Measurements from ENCODE around the gene NEDD4L.

Gene NEDD4L

GRCh38 chr18:58096658-58097057 lies 52.6 kb downstream of the NEDD4L start:
- no peak for DNase-seq (ENCODE audit: low read depth)
- no peak overlapping the region for H3K4me3 ChIP-seq (ENCODE audit: low read depth, low read length)
- in situ Hi-C loops (cut with HindIII; ENCODE audit: low sequenced_read_pairs), result no loop called here
- TF ChIP-seq, protein P1, sequence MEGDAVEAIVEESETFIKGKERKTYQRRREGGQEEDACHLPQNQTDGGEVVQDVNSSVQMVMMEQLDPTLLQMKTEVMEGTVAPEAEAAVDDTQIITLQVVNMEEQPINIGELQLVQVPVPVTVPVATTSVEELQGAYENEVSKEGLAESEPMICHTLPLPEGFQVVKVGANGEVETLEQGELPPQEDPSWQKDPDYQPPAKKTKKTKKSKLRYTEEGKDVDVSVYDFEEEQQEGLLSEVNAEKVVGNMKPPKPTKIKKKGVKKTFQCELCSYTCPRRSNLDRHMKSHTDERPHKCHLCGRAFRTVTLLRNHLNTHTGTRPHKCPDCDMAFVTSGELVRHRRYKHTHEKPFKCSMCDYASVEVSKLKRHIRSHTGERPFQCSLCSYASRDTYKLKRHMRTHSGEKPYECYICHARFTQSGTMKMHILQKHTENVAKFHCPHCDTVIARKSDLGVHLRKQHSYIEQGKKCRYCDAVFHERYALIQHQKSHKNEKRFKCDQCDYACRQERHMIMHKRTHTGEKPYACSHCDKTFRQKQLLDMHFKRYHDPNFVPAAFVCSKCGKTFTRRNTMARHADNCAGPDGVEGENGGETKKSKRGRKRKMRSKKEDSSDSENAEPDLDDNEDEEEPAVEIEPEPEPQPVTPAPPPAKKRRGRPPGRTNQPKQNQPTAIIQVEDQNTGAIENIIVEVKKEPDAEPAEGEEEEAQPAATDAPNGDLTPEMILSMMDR (IDR thresholded peaks at IDR 0.05; ENCODE audit: low read depth, low read length, missing control alignments), result no peak

- TF ChIP-seq, protein P1 (IDR thresholded peaks at IDR 0.05; ENCODE audit: low read depth, low read length, missing control alignments), result no peak
- in situ Hi-C loops (cut with HindIII; ENCODE audit: low sequenced_read_pairs), result no loop called here
- no peak overlapping the region for H3K4me3 ChIP-seq (ENCODE audit: low read depth, low read length)
- no peak for DNase-seq (ENCODE audit: low read depth)
Observed at GRCh38 chr18:58097121-58097906, 53.3 kb downstream of the NEDD4L start.

GRCh38 chr18:58097907-58098166 lies 53.8 kb downstream of the NEDD4L start:
- no peak for DNase-seq (ENCODE audit: low read depth)
- in situ Hi-C loops (cut with HindIII; ENCODE audit: low sequenced_read_pairs), result no loop called here
- no peak overlapping the region for H3K4me3 ChIP-seq (ENCODE audit: low read depth, low read length)
- TF ChIP-seq, protein P1 (IDR thresholded peaks at IDR 0.05; ENCODE audit: low read depth, low read length, missing control alignments), result no peak

GRCh38 chr18:58098706-58099105 lies 54.7 kb downstream of the NEDD4L start:
- no peak overlapping the region for H3K4me3 ChIP-seq (ENCODE audit: low read depth, low read length)
- in situ Hi-C loops (cut with HindIII; ENCODE audit: low sequenced_read_pairs), result no loop called here
- no peak for DNase-seq (ENCODE audit: low read depth)
- TF ChIP-seq, protein P1 (IDR thresholded peaks at IDR 0.05; ENCODE audit: low read depth, low read length, missing control alignments), result no peak

DNA sequence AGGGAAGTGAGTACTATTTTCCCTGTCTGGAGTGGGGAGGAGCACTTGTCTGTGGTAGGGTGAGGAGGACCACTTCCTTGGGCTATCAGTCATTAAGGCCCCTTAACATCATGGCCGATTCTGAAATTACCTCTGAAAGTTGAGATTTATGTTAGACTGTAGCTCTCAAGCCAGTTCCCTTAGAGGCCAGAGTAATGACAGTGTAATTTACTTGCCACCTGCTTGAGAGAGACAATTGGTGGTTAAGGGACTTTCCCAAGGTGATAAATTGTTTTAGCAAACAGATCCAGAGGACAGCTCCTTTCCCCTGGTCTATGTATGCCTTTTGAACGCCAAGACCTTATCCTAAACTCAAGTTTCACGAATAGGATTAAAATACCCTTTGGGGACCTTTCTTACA lies 56.1 kb downstream of the NEDD4L start:
- in situ Hi-C loops (cut with HindIII; ENCODE audit: low sequenced_read_pairs), result no loop called here
- DNase-seq (ENCODE audit: low read depth), result no peak
- no peak overlapping the region for H3K4me3 ChIP-seq (ENCODE audit: low read depth, low read length)
- TF ChIP-seq, protein P1 (IDR thresholded peaks at IDR 0.05; ENCODE audit: low read depth, low read length, missing control alignments), result no peak

DNA sequence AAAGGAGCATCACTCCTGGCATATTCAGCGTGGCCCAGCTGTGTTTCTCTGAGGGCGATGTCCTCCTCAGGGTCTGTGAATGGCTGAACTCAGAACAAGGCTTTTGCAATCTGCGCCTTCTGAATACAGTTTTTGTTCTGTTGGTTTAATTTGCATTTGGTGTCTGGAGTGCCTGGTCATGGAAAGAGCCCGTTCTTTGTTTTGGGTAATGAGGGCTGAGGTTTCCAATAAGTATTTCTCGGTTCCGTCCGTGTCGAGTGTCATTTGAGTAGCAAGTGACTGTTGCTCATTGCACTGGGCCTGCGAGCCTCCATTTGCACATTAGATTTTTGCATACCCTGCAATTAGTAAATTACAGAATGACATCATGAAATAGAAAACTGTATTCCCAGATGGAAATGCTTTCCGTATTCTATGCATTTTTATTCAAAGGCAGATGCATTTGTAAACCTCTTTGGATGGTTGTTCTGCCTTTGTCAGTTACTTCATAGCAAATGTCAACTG lies 57.3 kb downstream of the NEDD4L start:
- no peak for DNase-seq (ENCODE audit: low read depth)
- no peak overlapping the region for H3K4me3 ChIP-seq (ENCODE audit: low read depth, low read length)
- in situ Hi-C loops (cut with HindIII; ENCODE audit: low sequenced_read_pairs), result no loop called here
- TF ChIP-seq, protein P1 (IDR thresholded peaks at IDR 0.05; ENCODE audit: low read depth, low read length, missing control alignments), result no peak

All from astrocyte of the cerebellum (primary cell).